Activated CD4-positive, alpha-beta memory T cell treated with anti-CD3 and anti-CD28 coated beads for 36 hours (primary cell): Measurements from ENCODE around the gene USP34. TPM values are rescaled to one million over a fixed set of nuclear protein-coding genes. Genes with fewer than 3 reads are reported as not detected.

Source experiments
- CTCF ChIA-PET: fragments of 350-600 bp; sonication (Branson Sonifier 250); formaldehyde crosslinking; loops from one replicate; lab custom pipeline; 2021; ENCODE audit warnings: antibody characterized with exemption, inconsistent platforms; lab: Charles Lee
- POLR2A ChIA-PET: fragments of 350-600 bp; sonication (Branson Sonifier 250); formaldehyde crosslinking; loops from one replicate; lab custom pipeline; 2021; ENCODE audit warnings: antibody characterized with exemption; lab: Charles Lee
- DNase-seq: peaks from one replicate; pipeline ENCODE4 v3.0.0-alpha.2; 2020
- H3K27ac Mint-ChIP-seq: one replicate; pipeline ENCODE4 v1.8.0; 2021; ENCODE audit warnings: mixed read lengths
- H3K27me3 Mint-ChIP-seq: one replicate; pipeline ENCODE4 v1.8.0; 2021; ENCODE audit warnings: mixed read lengths
- H3K36me3 Mint-ChIP-seq: one replicate; pipeline ENCODE4 v1.8.0; 2021; ENCODE audit warnings: mixed read lengths
- H3K4me1 Mint-ChIP-seq: one replicate; pipeline ENCODE4 v1.8.0; 2021; ENCODE audit warnings: low read depth, mixed read lengths
- H3K4me3 Mint-ChIP-seq: one replicate; pipeline ENCODE4 v1.8.0; 2021; ENCODE audit warnings: mild to moderate bottlenecking, mixed read lengths
- H3K9me3 Mint-ChIP-seq: one replicate; pipeline ENCODE4 v1.8.0; 2021; ENCODE audit warnings: mixed read lengths
- intact Hi-C: fragments of 100-400 bp; cut with micrococcal nuclease; formaldehyde crosslinking; loops from one replicate; pipeline ENCODE4 v1.15.1; 2023
- total RNA-seq, 2 experiments: library from RNA; stranded (reverse); gene quantifications; one replicate each; pipeline ENCODE4 v1.2.3, GENCODE V29; 2021

USP34 gene
- total RNA-seq, 2 experiments from 2014 or later = 61.1 to 69.4 TPM

- Mint-ChIP-seq H3K27ac (no peak overlapping the region), H3K4me1 (peaks cover 54% of the 10 kb centered on the region), H3K4me3 (no peak overlapping the region), H3K9me3 (no peaks in the 10 kb centered on the region), H3K27me3 (no peaks in the 10 kb centered on the region), H3K36me3 (peaks cover 2% of the 10 kb centered on the region)
- intact Hi-C loops = loop anchor here (10.0 kb wide), 1 partner anchor 344 kb away; no protein-coding TSS in a partner anchor
- POLR2A ChIA-PET = no interaction called here
- no peak for DNase-seq
- CTCF ChIA-PET = interaction anchor here (1.3 to 1.5 kb wide), 2 partner anchors 9 to 237 kb away, joined by 5 read pairs; no protein-coding TSS in a partner anchor
These were observed 49.8 kb downstream of the USP34 start for GRCh38 chr2:61420991-61421544.

- no peak for DNase-seq
- peaks cover 2% of the 10 kb centered on the region for H3K36me3 Mint-ChIP-seq
- H3K9me3 Mint-ChIP-seq = no peaks in the 10 kb centered on the region
- intact Hi-C loops = no loop called here
- no peak overlapping the region for H3K27ac Mint-ChIP-seq
- ChIA-PET POLR2A (no interaction called here), CTCF (interaction anchor here (0.7 to 2.0 kb wide), 5 partner anchors 9 to 89 kb away, joined by 3 to 5 read pairs (median 3); no protein-coding TSS in a partner anchor)
- H3K27me3 Mint-ChIP-seq = no peaks in the 10 kb centered on the region
- H3K4me1 Mint-ChIP-seq = peaks cover 45% of the 10 kb centered on the region
- no peak overlapping the region for H3K4me3 Mint-ChIP-seq
These were observed 51.3 kb downstream of the USP34 start for GRCh38 chr2:61419570-61419969.

- no peak overlapping the region for H3K4me3 Mint-ChIP-seq
- peak; percentile 39 for DNase-seq
- H3K4me1 Mint-ChIP-seq = peaks cover 44% of the 10 kb centered on the region
- peaks cover 2% of the 10 kb centered on the region for H3K36me3 Mint-ChIP-seq
- no peaks in the 10 kb centered on the region for H3K27me3 Mint-ChIP-seq
- POLR2A ChIA-PET = no interaction called here
- intact Hi-C loops = no loop called here
- no peaks in the 10 kb centered on the region for H3K9me3 Mint-ChIP-seq
- CTCF ChIA-PET = interaction anchor here (0.7 to 2.0 kb wide), 5 partner anchors 8 to 341 kb away, joined by 3 to 5 read pairs (median 4); no protein-coding TSS in a partner anchor
- H3K27ac Mint-ChIP-seq = no peak overlapping the region
These were observed 51.8 kb downstream of the USP34 start for GRCh38 chr2:61419129-61419528.

GRCh38 chr2:61416871-61417645 is 53.8 kb downstream of the USP34 start:
- Mint-ChIP-seq H3K27ac (no peak overlapping the region), H3K36me3 (peaks cover 2% of the 10 kb centered on the region), H3K27me3 (no peaks in the 10 kb centered on the region), H3K4me1 (peaks cover 34% of the 10 kb centered on the region), H3K4me3 (no peak overlapping the region), H3K9me3 (no peaks in the 10 kb centered on the region)
- POLR2A ChIA-PET = no interaction called here
- CTCF ChIA-PET = interaction anchor here (0.6 to 2.3 kb wide), 3 partner anchors 9 to 48 kb away, joined by 3 to 10 read pairs (median 4); no protein-coding TSS in a partner anchor
- DNase-seq = no peak
- intact Hi-C loops = no loop called here

- H3K4me1 Mint-ChIP-seq = peaks cover 31% of the 10 kb centered on the region
- H3K9me3 Mint-ChIP-seq = no peaks in the 10 kb centered on the region
- no peaks in the 10 kb centered on the region for H3K27me3 Mint-ChIP-seq
- POLR2A ChIA-PET = no interaction called here
- H3K27ac Mint-ChIP-seq = no peak overlapping the region
- no peak overlapping the region for H3K4me3 Mint-ChIP-seq
- intact Hi-C loops = no loop called here
- no peak for DNase-seq
- peaks cover 2% of the 10 kb centered on the region for H3K36me3 Mint-ChIP-seq
- CTCF ChIA-PET = interaction anchor here (2.3 kb wide), 1 partner anchor 11 kb away, joined by 10 read pairs; no protein-coding TSS in a partner anchor
These were observed 55.6 kb downstream of the USP34 start for GRCh38 chr2:61415265-61415664.

- no peak overlapping the region for H3K4me3 Mint-ChIP-seq
- no peak for DNase-seq
- intact Hi-C loops = no loop called here
- no peaks in the 10 kb centered on the region for H3K27me3 Mint-ChIP-seq
- H3K27ac Mint-ChIP-seq = no peak overlapping the region
- CTCF ChIA-PET = interaction anchor here (1.1 kb wide), 1 partner anchor 12 kb away, joined by 3 read pairs; no protein-coding TSS in a partner anchor
- POLR2A ChIA-PET = no interaction called here
- peaks cover 2% of the 10 kb centered on the region for H3K36me3 Mint-ChIP-seq
- no peaks in the 10 kb centered on the region for H3K9me3 Mint-ChIP-seq
- H3K4me1 Mint-ChIP-seq = peaks cover 32% of the 10 kb centered on the region
These were observed 56.2 kb downstream of the USP34 start for GRCh38 chr2:61414674-61415073.

- no peaks in the 10 kb centered on the region for H3K27me3 Mint-ChIP-seq
- intact Hi-C loops = no loop called here
- no peak overlapping the region for H3K27ac Mint-ChIP-seq
- no peak for DNase-seq
- CTCF ChIA-PET = interaction anchor here (1.0 to 2.0 kb wide), 2 partner anchors 8 to 16 kb away, joined by 5 to 8 read pairs; no protein-coding TSS in a partner anchor
- no peak overlapping the region for H3K4me3 Mint-ChIP-seq
- no peaks in the 10 kb centered on the region for H3K9me3 Mint-ChIP-seq
- peaks cover 26% of the 10 kb centered on the region for H3K4me1 Mint-ChIP-seq
- POLR2A ChIA-PET = no interaction called here
- no peaks in the 10 kb centered on the region for H3K36me3 Mint-ChIP-seq
These were observed 59.8 kb downstream of the USP34 start for GRCh38 chr2:61411109-61411508.

GRCh38 chr2:61410185-61410584 is 60.7 kb downstream of the USP34 start:
- H3K4me1 Mint-ChIP-seq = peaks cover 25% of the 10 kb centered on the region
- H3K9me3 Mint-ChIP-seq = no peaks in the 10 kb centered on the region
- intact Hi-C loops = no loop called here
- H3K27ac Mint-ChIP-seq = no peak overlapping the region
- no peak for DNase-seq
- H3K27me3 Mint-ChIP-seq = no peaks in the 10 kb centered on the region
- H3K4me3 Mint-ChIP-seq = no peak overlapping the region
- no peaks in the 10 kb centered on the region for H3K36me3 Mint-ChIP-seq
- CTCF ChIA-PET = interaction anchor here (0.6 to 2.0 kb wide), 4 partner anchors 9 to 46 kb away, joined by 3 to 8 read pairs (median 4); no protein-coding TSS in a partner anchor
- POLR2A ChIA-PET = no interaction called here

GRCh38 chr2:61405813-61406212 is 65.1 kb downstream of the USP34 start:
- Mint-ChIP-seq H3K4me3 (no peak overlapping the region), H3K9me3 (no peaks in the 10 kb centered on the region), H3K36me3 (peaks cover 2% of the 10 kb centered on the region), H3K27ac (no peak overlapping the region), H3K4me1 (peaks cover 12% of the 10 kb centered on the region), H3K27me3 (no peaks in the 10 kb centered on the region)
- intact Hi-C loops = no loop called here
- DNase-seq = no peak
- CTCF ChIA-PET = no interaction called here
- POLR2A ChIA-PET = no interaction called here

- H3K27ac Mint-ChIP-seq = no peak overlapping the region
- no peaks in the 10 kb centered on the region for H3K9me3 Mint-ChIP-seq
- POLR2A ChIA-PET = no interaction called here
- H3K36me3 Mint-ChIP-seq = peaks cover 4% of the 10 kb centered on the region
- CTCF ChIA-PET = no interaction called here
- H3K4me1 Mint-ChIP-seq = peaks cover 4% of the 10 kb centered on the region
- no peak overlapping the region for H3K4me3 Mint-ChIP-seq
- DNase-seq = no peak
- H3K27me3 Mint-ChIP-seq = no peaks in the 10 kb centered on the region
- intact Hi-C loops = no loop called here
These were observed 66.4 kb downstream of the USP34 start for GRCh38 chr2:61404438-61404837.

GRCh38 chr2:61398413-61398812 is 72.5 kb downstream of the USP34 start:
- no peak overlapping the region for H3K4me3 Mint-ChIP-seq
- H3K27ac Mint-ChIP-seq = no peak overlapping the region
- no peak for DNase-seq
- POLR2A ChIA-PET = no interaction called here
- intact Hi-C loops = no loop called here
- no peaks in the 10 kb centered on the region for H3K9me3 Mint-ChIP-seq
- H3K4me1 Mint-ChIP-seq = no peaks in the 10 kb centered on the region
- CTCF ChIA-PET = interaction anchor here (1.2 kb wide), 1 partner anchor 28 kb away, joined by 4 read pairs; no protein-coding TSS in a partner anchor
- H3K36me3 Mint-ChIP-seq = peaks cover 10% of the 10 kb centered on the region
- no peaks in the 10 kb centered on the region for H3K27me3 Mint-ChIP-seq

- Mint-ChIP-seq H3K4me3 (no peak overlapping the region), H3K4me1 (no peaks in the 10 kb centered on the region), H3K27ac (no peak overlapping the region), H3K9me3 (no peaks in the 10 kb centered on the region), H3K27me3 (no peaks in the 10 kb centered on the region), H3K36me3 (peaks cover 12% of the 10 kb centered on the region)
- no peak for DNase-seq
- POLR2A ChIA-PET = no interaction called here
- CTCF ChIA-PET = no interaction called here
- intact Hi-C loops = no loop called here
These were observed 74.9 kb downstream of the USP34 start for GRCh38 chr2:61396005-61396404.
